Thyroid gland (tissue), 4 donors: ENCODE results near the gene STRIP2. TPM values are rescaled to one million over a fixed set of nuclear protein-coding genes. Genes with fewer than 3 reads are reported as not detected.

Source experiments
- DNase-seq, 2 donors: peaks; one replicate each; pipeline ENCODE4 v3.0.0-alpha.2; 2019
- H3K27ac ChIP-seq, 3 donors: fragments of 200-600 bp; sonication (generic); 1 replicate in 2 of 3; 2 replicates in 1 of 3; pipeline ENCODE4 v1.5.1; 2016 to 2019; ENCODE audit warnings: mild to moderate bottlenecking in 1 of 3, moderate library complexity in 1 of 3
- H3K27me3 ChIP-seq: fragments of 200-600 bp; sonication (generic); one replicate; pipeline ENCODE4 v1.5.1; 2019
- H3K36me3 ChIP-seq, 2 donors: fragments of 200-600 bp; sonication (generic); one replicate each; pipeline ENCODE4 v1.5.1; 2016 to 2019
- H3K4me1 ChIP-seq, 2 donors: fragments of 200-600 bp; sonication (generic); one replicate each; pipeline ENCODE4 v1.5.1; 2017 to 2019
- H3K4me3 ChIP-seq, 3 donors: fragments of 200-600 bp; sonication (generic); replicated peaks in 1 of 3; 1 replicate in 2 of 3; 2 replicates in 1 of 3; pipeline ENCODE4 v1.5.1; 2016; ENCODE audit warnings: mild to moderate bottlenecking in 1 of 3
- H3K9me3 ChIP-seq: fragments of 200-600 bp; sonication (generic); one replicate; pipeline ENCODE4 v1.5.1; 2017
- POLR2A ChIP-seq, 2 donors: fragments of 450-650 bp; IDR thresholded peaks; one replicate each; pipeline ENCODE4 v1.6.1; 2017; ENCODE audit warnings: antibody characterized with exemption in 2 of 2, mild to moderate bottlenecking in 2 of 2, moderate library complexity in 1 of 2
- WGBS, 2 donors: methylation state at CpG; one replicate each; pipeline ENCODE4 v1.1.5; 2017; 5-methylcytosine and 5-hydroxymethylcytosine counted together
- intact Hi-C: fragments of 100-400 bp; cut with DNase I; formaldehyde crosslinking; loops from one replicate; pipeline ENCODE4 v1.15.1; 2023
- total RNA-seq, 4 donors: library from RNA; depleted of rRNA; stranded (reverse); fragments of >200 nt; gene quantifications; one replicate each; pipeline ENCODE4 v1.2.3, GENCODE V29; 2016
- TF ChIP-seq, protein P1 (sequence below), 6 experiments: fragments of 200-600 bp in 3 of 6; fragments of 450-650 bp in 3 of 6; sonication (generic) in 3 of 6; IDR thresholded peaks; one replicate each; pipeline ENCODE4 v1.5.1; 2016 to 2019; ENCODE audit warnings: antibody characterized with exemption in 6 of 6, mild to moderate bottlenecking in 2 of 6, inconsistent platforms in 1 of 6, moderate library complexity in 1 of 6

The STRIP2 gene
- total RNA-seq, 4 donors from 2014 or later = 0.22 to 0.94 (median 0.54) TPM

DNA sequence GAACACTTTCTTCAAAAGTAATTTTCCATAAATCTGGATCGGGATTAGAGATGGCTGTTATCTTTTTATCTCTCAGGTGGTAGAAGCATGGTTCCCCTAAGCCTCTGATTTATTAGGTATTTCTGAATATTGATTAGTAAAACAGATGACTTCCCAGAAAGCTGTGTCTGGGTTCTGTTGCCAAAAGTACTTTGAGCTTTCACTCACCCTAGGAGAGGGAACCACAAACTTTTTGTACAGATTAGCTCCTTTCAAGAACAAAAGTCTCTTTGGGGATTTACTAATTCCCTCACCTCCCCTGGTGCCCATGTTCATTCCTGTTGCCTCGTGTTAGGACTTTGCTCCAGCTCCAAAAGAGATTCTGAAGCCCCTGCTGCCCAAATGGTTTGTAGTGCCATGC is 46.7 kb upstream of the STRIP2 start:
- no peaks in the 10 kb centered on the region for H3K4me1 ChIP-seq
- intact Hi-C loops = no loop called here
- H3K36me3 ChIP-seq = peaks cover 5 to 10% of the 10 kb centered on the region in 2 donors
- WGBS, 2 donors = 88% methylated on average over 2 of the region's 2 CpGs
- no peak overlapping the region for H3K27ac ChIP-seq
- no peak for TF ChIP-seq POLR2A (IDR thresholded peaks at IDR 0.05)
- TF ChIP-seq, protein P1, sequence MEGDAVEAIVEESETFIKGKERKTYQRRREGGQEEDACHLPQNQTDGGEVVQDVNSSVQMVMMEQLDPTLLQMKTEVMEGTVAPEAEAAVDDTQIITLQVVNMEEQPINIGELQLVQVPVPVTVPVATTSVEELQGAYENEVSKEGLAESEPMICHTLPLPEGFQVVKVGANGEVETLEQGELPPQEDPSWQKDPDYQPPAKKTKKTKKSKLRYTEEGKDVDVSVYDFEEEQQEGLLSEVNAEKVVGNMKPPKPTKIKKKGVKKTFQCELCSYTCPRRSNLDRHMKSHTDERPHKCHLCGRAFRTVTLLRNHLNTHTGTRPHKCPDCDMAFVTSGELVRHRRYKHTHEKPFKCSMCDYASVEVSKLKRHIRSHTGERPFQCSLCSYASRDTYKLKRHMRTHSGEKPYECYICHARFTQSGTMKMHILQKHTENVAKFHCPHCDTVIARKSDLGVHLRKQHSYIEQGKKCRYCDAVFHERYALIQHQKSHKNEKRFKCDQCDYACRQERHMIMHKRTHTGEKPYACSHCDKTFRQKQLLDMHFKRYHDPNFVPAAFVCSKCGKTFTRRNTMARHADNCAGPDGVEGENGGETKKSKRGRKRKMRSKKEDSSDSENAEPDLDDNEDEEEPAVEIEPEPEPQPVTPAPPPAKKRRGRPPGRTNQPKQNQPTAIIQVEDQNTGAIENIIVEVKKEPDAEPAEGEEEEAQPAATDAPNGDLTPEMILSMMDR (IDR thresholded peaks at IDR 0.05) = no peak
- H3K27me3 ChIP-seq = no peaks in the 10 kb centered on the region
- no peak overlapping the region for H3K4me3 ChIP-seq
- no peak for DNase-seq
- no peaks in the 10 kb centered on the region for H3K9me3 ChIP-seq

DNA sequence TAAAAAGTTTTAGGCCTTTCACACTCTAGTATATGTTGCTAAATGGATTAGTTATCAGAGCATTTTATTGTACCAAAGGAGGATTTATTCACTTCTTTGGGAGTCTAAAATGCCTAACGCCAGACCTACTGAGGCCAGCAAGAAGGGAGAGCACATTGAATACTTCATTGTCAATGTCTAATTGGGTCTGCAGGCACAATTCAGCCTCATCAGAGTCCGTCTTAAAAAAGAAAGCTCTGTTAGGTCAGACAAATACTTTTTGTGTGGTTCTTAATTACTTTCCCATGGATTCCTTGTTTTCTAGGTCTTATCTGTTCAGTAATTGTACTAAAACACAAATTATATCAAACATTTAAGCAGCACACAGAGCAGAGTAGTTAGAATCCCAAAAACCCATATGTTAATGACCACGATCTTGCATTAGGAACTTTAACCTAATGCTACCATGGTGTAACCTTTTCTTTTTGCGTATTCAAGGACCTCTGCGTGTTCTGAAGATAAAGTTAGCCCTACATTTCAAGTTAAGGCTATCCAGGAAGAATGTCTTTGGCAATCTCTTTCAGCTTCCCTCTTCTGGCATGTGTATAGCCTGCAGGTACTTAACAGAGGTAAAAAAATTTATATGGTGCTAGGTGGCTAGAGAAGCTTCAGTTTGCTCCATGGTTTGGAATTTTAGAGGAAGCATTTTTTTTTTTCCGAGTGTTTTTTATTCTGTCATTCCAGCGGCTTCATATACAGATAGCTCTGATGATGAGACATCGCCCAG is 45.7 kb upstream of the STRIP2 start:
- DNase-seq = no peak
- intact Hi-C loops = no loop called here
- peaks cover 5 to 10% of the 10 kb centered on the region in 2 donors for H3K36me3 ChIP-seq
- no peaks in the 10 kb centered on the region for H3K27me3 ChIP-seq
- no peak for TF ChIP-seq POLR2A (IDR thresholded peaks at IDR 0.05)
- TF ChIP-seq, protein P1 (IDR thresholded peaks at IDR 0.05) = no peak
- WGBS, 2 donors = 95 to 97% methylated on average over 8 of the region's 8 CpGs
- H3K4me1 ChIP-seq = no peaks in the 10 kb centered on the region
- H3K4me3 ChIP-seq = no peak overlapping the region
- no peak overlapping the region for H3K27ac ChIP-seq
- no peaks in the 10 kb centered on the region for H3K9me3 ChIP-seq

DNA sequence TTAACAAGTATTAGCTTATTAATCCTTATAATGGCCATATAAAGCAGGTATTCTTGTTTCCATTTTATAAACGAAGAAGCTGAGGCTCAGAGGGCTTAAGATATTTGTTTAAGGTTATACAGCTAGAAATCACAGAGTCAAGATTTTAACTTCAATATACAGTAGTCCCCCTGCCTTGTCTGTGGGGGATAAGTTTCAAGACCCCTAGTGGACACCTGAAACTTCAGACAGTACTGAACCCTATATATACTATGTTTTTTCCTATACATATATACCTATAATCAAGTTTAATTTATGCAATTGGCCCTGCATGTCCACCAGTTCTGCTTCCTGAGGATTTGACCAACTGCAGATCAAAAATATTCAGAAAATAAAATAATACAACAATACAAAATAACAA is 44.4 kb upstream of the STRIP2 start:
- 77 to 83% methylated on average over 1 of the region's 1 CpG for WGBS, 2 donors
- DNase-seq = no peak
- intact Hi-C loops = no loop called here
- H3K9me3 ChIP-seq = no peaks in the 10 kb centered on the region
- no peak overlapping the region for H3K27ac ChIP-seq
- no peak for TF ChIP-seq POLR2A (IDR thresholded peaks at IDR 0.05)
- TF ChIP-seq, protein P1 (IDR thresholded peaks at IDR 0.05) = no peak
- peaks cover 5 to 8% of the 10 kb centered on the region in 2 donors for H3K36me3 ChIP-seq
- H3K4me1 ChIP-seq = peaks cover 0 to under 1% of the 10 kb centered on the region in 2 donors
- no peak overlapping the region for H3K4me3 ChIP-seq
- H3K27me3 ChIP-seq = no peaks in the 10 kb centered on the region

DNA sequence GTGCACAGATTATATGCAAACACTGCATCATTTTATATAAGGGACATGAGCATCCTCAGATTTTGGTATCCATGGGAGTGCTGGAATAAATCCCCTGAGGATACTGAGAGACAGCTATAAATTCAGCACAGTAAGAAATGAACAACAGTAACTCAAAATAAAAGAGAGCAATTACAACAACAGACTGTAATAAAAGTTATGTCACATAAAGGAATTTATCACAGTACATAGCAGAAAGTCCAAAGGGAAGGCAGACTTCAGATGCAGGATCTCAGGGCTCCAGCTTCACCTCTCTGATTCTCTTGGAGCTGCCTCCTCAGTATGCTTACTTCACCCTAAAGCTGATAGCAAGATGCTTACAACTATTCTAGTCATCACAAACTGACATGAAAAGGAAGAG is 43.9 kb upstream of the STRIP2 start:
- H3K9me3 ChIP-seq = no peaks in the 10 kb centered on the region
- no peak for DNase-seq
- H3K36me3 ChIP-seq = peaks cover 5 to 8% of the 10 kb centered on the region in 2 donors
- H3K4me1 ChIP-seq = peaks cover 0 to 5% of the 10 kb centered on the region in 2 donors
- no peaks in the 10 kb centered on the region for H3K27me3 ChIP-seq
- TF ChIP-seq, protein P1 (IDR thresholded peaks at IDR 0.05) = no peak
- TF ChIP-seq POLR2A (IDR thresholded peaks at IDR 0.05) = no peak
- H3K4me3 ChIP-seq = no peak overlapping the region
- intact Hi-C loops = no loop called here
- no peak overlapping the region for H3K27ac ChIP-seq

DNA sequence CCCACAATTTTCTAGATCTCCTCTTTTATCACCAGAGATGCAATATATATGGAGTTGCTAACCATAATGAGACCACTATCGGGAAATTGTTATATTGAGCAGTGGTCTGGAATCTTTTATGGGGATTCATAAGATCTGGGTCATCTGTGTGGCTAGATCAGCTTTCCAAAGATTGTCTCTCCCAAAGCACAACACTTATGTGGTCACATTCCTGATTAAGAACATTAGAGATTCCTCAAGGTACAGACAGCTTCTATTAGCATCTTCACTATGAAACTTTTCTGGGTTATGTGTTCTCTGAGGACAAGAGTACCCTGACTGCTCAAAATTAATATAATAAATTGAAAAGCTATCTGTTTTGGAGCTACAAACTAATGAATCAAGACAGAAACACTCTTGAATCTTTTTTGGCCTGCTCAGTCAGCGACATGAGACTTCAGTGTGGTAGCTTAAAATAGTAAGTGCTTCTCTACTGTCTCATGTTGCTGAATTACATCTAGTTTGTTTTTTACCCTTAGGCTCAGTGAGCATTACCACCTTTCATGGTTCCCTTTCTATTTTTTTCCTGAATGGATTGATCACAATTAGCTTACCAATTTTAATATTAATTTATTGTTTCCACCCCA is 42.6 kb upstream of the STRIP2 start:
- Histone ChIP-seq H3K36me3 (peaks cover 5 to 8% of the 10 kb centered on the region in 2 donors), H3K4me1 (peaks cover 0 to 6% of the 10 kb centered on the region in 2 donors), H3K27me3 (no peaks in the 10 kb centered on the region), H3K4me3 (no peak overlapping the region), H3K9me3 (no peaks in the 10 kb centered on the region), H3K27ac (no peak overlapping the region)
- DNase-seq = no peak
- TF ChIP-seq, protein P1 (IDR thresholded peaks at IDR 0.05) = no peak
- no peak for TF ChIP-seq POLR2A (IDR thresholded peaks at IDR 0.05)
- WGBS, 2 donors = 92% methylated on average over 2 of the region's 2 CpGs
- intact Hi-C loops = no loop called here
